Lower leg skin (tissue), 3 donors: ENCODE data around the gene HAUS7.
"Not testable (repeated sequence)": the region's sequence is repeated elsewhere in the genome, so short reads cannot be mapped to it uniquely, and the experiment has no call there.

Source experiments
- POLR2A ChIP-seq, 2 donors: fragments of 450-650 bp; IDR thresholded peaks; one replicate each; pipeline ENCODE4 v1.6.1; 2016 to 2017; ENCODE audit warnings: antibody characterized with exemption in 2 of 2, mild to moderate bottlenecking in 1 of 2, moderate library complexity in 1 of 2
- TF ChIP-seq, protein P1 (sequence below), 3 donors: fragments of 450-650 bp; IDR thresholded peaks; one replicate each; pipeline ENCODE4 v1.5.1; 2016; ENCODE audit warnings: antibody characterized with exemption in 3 of 3, mild to moderate bottlenecking in 3 of 3, moderate library complexity in 2 of 3

DNA sequence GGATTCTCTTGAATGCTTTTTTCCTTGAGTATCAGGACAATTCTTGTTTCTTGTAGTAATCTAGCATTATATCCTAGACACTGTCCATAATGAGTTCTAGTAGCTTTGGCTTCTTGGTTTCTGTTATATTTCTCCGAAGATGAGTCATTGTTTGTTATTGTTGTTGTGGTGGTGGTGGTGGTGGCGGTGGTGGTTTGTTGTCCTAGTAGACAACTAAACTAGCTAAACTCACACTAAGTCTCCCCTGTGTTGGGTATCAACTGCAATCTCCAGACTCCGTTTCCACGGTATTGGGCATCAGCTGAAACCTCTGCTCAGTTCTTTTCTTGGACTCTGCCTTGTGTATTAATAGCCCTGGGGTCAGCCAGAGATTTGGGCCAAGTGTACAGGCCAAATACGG, 66.0 kb downstream of the HAUS7 start:
- TF ChIP-seq, protein P1, sequence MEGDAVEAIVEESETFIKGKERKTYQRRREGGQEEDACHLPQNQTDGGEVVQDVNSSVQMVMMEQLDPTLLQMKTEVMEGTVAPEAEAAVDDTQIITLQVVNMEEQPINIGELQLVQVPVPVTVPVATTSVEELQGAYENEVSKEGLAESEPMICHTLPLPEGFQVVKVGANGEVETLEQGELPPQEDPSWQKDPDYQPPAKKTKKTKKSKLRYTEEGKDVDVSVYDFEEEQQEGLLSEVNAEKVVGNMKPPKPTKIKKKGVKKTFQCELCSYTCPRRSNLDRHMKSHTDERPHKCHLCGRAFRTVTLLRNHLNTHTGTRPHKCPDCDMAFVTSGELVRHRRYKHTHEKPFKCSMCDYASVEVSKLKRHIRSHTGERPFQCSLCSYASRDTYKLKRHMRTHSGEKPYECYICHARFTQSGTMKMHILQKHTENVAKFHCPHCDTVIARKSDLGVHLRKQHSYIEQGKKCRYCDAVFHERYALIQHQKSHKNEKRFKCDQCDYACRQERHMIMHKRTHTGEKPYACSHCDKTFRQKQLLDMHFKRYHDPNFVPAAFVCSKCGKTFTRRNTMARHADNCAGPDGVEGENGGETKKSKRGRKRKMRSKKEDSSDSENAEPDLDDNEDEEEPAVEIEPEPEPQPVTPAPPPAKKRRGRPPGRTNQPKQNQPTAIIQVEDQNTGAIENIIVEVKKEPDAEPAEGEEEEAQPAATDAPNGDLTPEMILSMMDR (IDR thresholded peaks at IDR 0.05): not testable (repeated sequence)
- not testable (repeated sequence) for TF ChIP-seq POLR2A (IDR thresholded peaks at IDR 0.05)
